OCI-LY3 (cell line): ENCODE measurements around the gene TMEM147.

ENCODE experiments used
- H2AFZ ChIP-seq: fragments of 200-600, 300-600 bp; shearing (Covaris generic); 2 replicates; pipeline ENCODE4 v1.6.0; 2014; ENCODE audit warnings: antibody characterized with exemption, low read depth, low read length
- H3K27ac ChIP-seq: fragments of 200-600, 300-600 bp; sonication (generic); 2 replicates; pipeline ENCODE4 v1.5.1; 2014; ENCODE audit warnings: mild to moderate bottlenecking, low read length, moderate library complexity, mixed read lengths
- H3K27me3 ChIP-seq: fragments of 200-600, 300-600 bp; sonication (generic); 2 replicates; pipeline ENCODE4 v1.6.1; 2014; ENCODE audit warnings: low read depth, low read length, mixed read lengths
- H3K36me3 ChIP-seq: fragments of 200-600, 300-600 bp; sonication (generic); replicated peaks from 2 replicates; pipeline ENCODE3; 2014; ENCODE audit warnings: low read depth, low read length, mixed read lengths
- H3K4me1 ChIP-seq: fragments of 300-600, 200-600 bp; sonication (generic); 2 replicates; pipeline ENCODE4 v1.6.1; 2014; ENCODE audit warnings: low read length, mixed read lengths
- H3K4me2 ChIP-seq: fragments of 200-600, 300-600 bp; sonication (generic); 2 replicates; pipeline ENCODE4 v1.6.1; 2014; ENCODE audit warnings: low read length, mixed read lengths
- H3K4me3 ChIP-seq: fragments of 300-600, 200-600 bp; sonication (generic); 2 replicates; pipeline ENCODE4 v1.5.1; 2014; ENCODE audit warnings: antibody characterized with exemption, mild to moderate bottlenecking, low read length, moderate library complexity
- H3K79me2 ChIP-seq: fragments of 300-600, 200-600 bp; shearing (Covaris generic); 2 replicates; pipeline ENCODE4 v1.6.1; 2014; ENCODE audit warnings: mild to moderate bottlenecking, low read length, mixed read lengths
- H3K9ac ChIP-seq: fragments of 300-600, 200-600 bp; shearing (Covaris generic); 2 replicates; pipeline ENCODE4 v1.6.0; 2014; ENCODE audit warnings: mild to moderate bottlenecking, low read length, moderate library complexity
- H3K9me3 ChIP-seq: fragments of 200-600, 300-600 bp; shearing (Covaris generic); 2 replicates; pipeline ENCODE4 v1.6.1; 2014; ENCODE audit warnings: low read length, mixed read lengths; ENCODE audit not compliant: insufficient read depth
- H4K20me1 ChIP-seq: fragments of 200-600, 300-600 bp; sonication (generic); 2 replicates; pipeline ENCODE4 v1.6.1; 2016; ENCODE audit warnings: low read length, mixed read lengths; ENCODE audit not compliant: insufficient read depth
- EZH2phosphoT487 ChIP-seq: fragments of 200-600 bp; shearing (Covaris generic); IDR thresholded peaks from 2 replicates; pipeline ENCODE4 v1.6.1; 2018; ENCODE audit warnings: antibody characterized with exemption, mixed run types, low read depth
- TF ChIP-seq, protein P1 (sequence below): fragments of 200-600, 300-600 bp; sonication (generic); IDR thresholded peaks from 2 replicates; pipeline ENCODE4 v1.5.1; 2014; ENCODE audit warnings: antibody characterized with exemption, low read length, low read depth

The TMEM147 gene

DNA sequence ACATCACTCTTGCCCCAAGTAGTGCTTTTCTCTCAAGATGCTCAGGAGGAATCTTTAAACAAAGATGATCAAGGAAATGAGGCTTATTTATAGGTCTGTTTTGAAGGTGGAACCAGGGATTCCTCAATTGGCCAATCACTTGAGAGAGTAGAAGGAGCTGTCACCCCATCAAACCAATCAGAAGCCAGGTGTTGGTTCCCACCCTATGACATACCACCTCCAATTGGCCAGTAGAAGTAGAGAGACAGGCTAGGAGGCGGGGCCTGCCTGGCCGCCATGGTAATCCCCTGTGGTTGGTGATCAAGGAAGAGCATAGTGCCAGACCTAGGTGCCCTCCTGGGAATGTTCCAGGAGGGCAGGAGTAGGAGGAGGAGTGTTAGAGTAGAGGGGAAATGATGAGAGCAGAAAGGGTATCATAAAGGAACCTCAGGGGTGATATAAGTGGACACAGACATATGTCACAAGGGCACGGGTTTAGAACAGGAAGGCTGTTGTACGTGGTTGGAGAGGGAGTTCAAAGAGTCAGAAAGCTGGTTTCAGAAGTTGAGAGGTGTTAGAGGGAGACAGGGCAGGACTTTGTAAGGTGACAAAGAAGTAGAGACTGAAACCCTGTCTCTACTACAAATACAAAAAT, 51.1 kb downstream of the TMEM147 start:
- Histone ChIP-seq H3K79me2 (no peaks in the 10 kb centered on the region), H3K4me3 (no peak overlapping the region), H3K4me1 (no peaks in the 10 kb centered on the region), H4K20me1 (no peaks in the 10 kb centered on the region), H3K27ac (no peak overlapping the region), H3K9ac (no peak overlapping the region), H3K4me2 (no peak overlapping the region), H3K9me3 (no peaks in the 10 kb centered on the region), H3K36me3 (no peaks in the 10 kb centered on the region), H2AFZ (no peak overlapping the region), H3K27me3 (peaks cover 10% of the 10 kb centered on the region)
- TF ChIP-seq, protein P1, sequence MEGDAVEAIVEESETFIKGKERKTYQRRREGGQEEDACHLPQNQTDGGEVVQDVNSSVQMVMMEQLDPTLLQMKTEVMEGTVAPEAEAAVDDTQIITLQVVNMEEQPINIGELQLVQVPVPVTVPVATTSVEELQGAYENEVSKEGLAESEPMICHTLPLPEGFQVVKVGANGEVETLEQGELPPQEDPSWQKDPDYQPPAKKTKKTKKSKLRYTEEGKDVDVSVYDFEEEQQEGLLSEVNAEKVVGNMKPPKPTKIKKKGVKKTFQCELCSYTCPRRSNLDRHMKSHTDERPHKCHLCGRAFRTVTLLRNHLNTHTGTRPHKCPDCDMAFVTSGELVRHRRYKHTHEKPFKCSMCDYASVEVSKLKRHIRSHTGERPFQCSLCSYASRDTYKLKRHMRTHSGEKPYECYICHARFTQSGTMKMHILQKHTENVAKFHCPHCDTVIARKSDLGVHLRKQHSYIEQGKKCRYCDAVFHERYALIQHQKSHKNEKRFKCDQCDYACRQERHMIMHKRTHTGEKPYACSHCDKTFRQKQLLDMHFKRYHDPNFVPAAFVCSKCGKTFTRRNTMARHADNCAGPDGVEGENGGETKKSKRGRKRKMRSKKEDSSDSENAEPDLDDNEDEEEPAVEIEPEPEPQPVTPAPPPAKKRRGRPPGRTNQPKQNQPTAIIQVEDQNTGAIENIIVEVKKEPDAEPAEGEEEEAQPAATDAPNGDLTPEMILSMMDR = no peak
- no peak for TF ChIP-seq EZH2phosphoT487
